Measurements from ENCODE around the gene DPT. TPM values are rescaled to one million over a fixed set of nuclear protein-coding genes. Genes with fewer than 3 reads are reported as not detected.

The DPT gene
- total and polyA plus RNA-seq, 10 of the 15 experiments (the other 5 are each of a cell fraction or from before 2014, with no cell fraction given) = 0.05 to 0.10 TPM; not detected in 8

GRCh38 chr1:168706391-168706992 is 22.5 kb downstream of the DPT start (continued):
- TF ChIP-seq RCOR1 (conservative IDR thresholded peaks at IDR 0.05; ENCODE audit: low read depth, low read length) (no peak), E2F8 (IDR thresholded peaks at IDR 0.05; ENCODE audit: low read depth, partially characterized antibody) (no peak), BCLAF1 (IDR thresholded peaks at IDR 0.05) (no peak), PRDM15 (CRISPR knock-in tag; IDR thresholded peaks at IDR 0.05) (no peak), NFYB (IDR thresholded peaks at IDR 0.05; ENCODE audit: insufficient read depth, low read depth, low read length) (no peak), SRF (IDR thresholded peaks at IDR 0.05; ENCODE audit: low read depth in 2 of 2, low read length in 2 of 2) (no peak), IRF5 (IDR thresholded peaks at IDR 0.05; ENCODE audit: borderline replicate concordance) (no peak), MTA2 (IDR thresholded peaks at IDR 0.05; ENCODE audit: low read depth) (no peak), USF1 (IDR thresholded peaks at IDR 0.05; ENCODE audit: borderline replicate concordance, extremely low read length, insufficient read depth, low read depth, low read length) (no peak), IKZF2 (IDR thresholded peaks at IDR 0.05) (no peak), JUNB (IDR thresholded peaks at IDR 0.05) (no peak), IRF4 (IDR thresholded peaks at IDR 0.05; ENCODE audit: low read depth, low read length) (no peak)
